NCI-H187 treated with DMSO at 0.1 percent for 48 hours (cell line): Measurements from ENCODE around the gene MYO3B.

Experiments used
- DNase-seq: peaks from one replicate; lab custom pipeline; 2025; lab: John Stamatoyannopoulos, UW

MYO3B gene

DNA sequence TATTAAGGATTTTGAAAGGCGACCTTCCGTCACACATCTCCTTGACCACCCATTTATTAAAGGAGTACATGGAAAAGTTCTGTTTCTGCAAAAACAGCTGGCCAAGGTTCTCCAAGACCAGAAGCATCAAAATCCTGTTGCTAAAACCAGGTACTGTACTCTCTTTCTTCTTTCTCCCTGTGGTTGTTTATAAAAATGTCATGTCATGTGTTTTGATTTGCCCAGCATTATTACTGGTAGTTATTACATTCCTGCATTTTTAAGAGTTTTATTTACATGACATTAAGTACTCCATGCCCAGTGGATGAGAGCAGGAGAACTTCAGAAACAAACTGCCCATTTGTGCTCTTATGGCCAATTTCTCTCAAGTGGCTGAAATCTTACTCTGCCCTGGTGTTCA, 191.3 kb downstream of the MYO3B start:
- no peak for DNase-seq

DNA sequence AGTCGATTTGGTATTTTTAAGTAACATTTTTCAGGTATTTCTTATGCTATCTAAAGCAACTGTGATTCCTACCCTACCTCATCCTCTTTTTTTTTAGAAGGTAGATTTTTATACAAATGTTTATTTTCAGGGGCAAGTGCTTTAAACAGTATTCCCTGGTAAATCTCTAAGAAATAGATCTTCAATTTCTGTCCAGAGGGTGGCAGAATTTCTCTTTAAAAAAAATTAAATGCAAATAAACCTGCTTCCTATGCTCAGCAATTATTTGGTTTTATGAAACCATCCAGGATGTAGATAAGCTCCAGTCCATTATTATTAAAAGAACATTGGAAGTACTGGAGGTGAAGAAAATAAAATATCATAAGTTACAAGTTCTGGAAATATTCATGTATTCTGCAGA, 191.9 kb downstream of the MYO3B start:
- DNase-seq, result no peak

DNA sequence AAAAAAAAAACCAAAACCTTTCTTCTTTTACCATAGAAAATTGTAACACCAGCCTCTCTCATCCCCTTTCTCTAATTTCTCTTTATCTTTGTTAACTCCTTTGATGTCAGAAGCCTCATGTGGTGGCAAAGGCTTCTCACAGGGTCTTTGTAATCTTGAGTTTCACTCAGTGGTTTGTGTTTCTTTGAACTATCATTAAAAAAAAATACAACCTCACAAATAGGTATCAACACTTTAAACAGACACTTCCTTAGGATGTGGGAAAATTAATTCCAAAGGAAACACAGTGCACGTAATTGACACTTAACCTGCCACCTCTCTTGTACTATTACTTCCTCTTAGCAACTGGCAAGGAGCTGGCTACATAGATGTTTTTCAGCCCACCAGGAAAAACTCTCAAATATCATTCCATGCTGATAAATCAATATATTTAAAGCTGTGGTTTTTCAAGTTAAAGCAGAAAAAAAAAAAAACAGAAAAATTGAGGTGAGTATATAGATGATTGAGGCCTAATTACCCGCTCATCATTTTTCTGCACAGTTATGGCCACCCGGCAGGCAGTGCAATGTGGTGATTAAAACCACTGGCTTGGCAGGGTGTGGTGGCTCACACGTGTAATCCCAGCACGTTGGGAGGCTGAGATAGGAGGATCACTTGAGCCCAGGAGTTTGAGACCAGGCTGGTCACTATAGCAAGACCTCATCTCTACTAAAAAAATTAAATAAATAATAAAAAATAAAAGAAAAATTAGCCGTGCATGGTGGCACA, 193.5 kb downstream of the MYO3B start:
- DNase-seq, result no peak

DNA sequence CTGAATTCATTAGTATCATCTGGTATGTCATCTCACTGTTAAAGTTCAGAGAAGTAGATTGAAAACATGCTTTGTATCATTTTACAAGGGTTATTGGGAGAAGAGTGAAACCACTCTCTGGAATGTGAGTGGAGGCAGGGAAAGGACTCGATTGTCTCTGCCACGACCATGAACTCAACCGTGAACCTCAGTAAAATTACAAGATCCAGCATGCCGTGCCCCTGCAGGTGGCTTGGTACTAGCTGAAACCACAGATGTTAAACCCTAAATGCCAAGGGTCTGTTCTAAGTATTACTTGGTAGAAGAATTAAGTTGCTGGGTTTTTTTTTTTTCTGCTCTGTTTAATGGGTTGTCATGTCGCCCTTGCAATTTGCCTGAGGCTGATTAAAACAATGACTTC, 197.2 kb downstream of the MYO3B start:
- DNase-seq, result no peak

DNA sequence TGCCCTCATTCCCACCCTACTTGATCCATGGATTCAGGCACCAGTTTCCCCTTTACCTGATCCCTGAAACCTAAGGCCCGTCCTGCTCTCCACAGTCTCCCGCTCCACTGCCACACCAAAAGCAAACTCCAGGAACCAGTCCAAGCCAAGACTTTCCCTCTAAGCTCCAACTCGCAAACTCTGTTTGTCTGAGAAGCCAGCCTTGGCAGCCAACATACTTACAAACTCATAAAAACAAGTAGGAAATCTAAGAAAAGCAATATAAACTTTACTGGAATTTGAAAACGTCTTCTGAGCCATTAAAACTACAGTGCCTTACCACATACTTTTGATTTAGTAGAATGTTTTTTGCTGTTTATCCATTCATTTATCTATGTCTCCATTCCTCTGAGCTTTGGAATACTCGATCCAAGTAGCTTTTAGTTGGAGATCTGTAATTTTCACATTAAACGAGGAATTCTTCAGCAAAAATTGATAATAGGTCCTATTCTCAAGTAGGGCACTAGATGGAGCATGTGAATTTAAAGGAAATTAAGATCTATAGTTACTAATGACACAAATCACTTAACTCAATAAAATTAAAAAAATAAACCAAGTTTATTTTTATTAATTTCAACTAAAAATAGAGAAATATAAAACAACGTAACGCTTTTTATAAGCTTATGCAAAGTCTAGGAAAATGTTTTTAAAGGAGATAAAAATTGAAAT, 199.7 kb downstream of the MYO3B start:
- DNase-seq, result no peak

DNA sequence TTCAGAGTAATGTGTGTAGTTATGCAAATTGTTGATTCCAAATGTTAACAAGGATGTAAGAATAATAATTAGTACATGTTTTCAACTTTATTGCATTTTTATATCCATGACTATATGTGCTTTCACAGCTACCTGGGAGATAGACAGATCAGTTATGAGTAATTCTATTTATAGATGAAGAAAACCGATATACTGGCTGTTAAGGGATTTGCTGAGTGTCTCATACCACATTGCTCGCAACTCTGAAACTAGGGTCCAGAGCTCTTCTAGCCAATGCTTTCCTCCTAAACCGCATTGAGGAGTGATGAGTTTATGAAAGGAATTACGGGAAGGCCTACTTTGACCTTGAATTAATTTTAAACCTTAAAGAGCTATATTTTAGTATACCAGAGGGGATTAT, 202.3 kb downstream of the MYO3B start:
- DNase-seq, result no peak

DNA sequence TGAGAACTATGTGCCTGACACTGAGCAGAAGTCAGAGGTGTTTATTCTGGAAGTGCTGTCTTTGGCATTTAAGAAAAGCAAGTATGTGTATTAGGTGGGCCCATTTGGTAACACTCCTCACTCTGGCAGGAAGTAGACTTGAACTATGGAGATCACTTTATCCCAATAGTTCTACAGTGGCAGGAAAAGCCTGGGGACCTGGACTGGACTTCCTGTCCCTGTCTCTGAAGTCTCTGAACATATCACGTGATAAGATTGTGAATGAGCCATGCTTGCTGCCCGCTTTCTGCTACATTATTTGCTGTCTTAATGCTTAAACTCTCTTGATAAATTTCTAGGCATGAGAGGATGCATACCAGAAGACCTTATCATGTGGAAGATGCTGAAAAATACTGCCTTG, 203.7 kb downstream of the MYO3B start:
- no peak for DNase-seq

DNA sequence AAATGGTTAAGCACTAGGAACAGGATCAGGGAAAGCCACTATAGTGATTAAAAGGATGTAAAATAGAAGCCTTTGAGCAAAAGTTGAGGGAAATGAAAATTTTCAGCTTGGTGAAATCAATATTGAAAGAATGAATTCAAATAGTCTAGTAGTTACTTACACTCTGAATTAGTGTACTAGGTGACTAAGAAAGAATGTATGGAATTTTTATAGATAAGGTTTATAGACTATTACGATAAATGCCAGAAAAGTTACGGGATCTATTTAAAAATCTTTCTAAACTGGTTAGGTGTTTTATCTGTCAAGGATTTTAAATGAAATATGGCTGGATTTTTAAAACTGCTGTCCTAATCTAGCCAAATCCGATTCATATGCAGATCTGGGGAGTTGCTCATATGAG, 208.6 kb downstream of the MYO3B start:
- DNase-seq, result no peak

DNA sequence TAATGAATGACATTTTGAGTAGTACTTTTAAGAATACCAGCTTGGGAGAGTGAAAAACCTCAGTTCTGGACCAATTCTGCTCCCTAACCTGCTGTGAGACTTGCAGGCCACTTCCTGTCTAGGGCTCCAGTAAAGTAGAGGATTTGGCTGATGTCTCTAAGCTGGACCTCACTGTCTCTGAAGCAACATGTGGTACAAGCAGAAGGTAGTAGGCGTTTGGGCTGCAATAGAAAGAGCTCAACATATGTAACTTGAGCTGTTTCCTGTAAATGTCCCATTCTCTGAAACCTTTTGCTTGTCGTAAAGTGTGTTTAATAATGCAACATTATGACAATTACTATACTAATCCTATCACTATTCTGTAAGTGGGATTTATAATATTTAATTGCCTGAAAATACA, 213.1 kb downstream of the MYO3B start:
- DNase-seq, result no peak

DNA sequence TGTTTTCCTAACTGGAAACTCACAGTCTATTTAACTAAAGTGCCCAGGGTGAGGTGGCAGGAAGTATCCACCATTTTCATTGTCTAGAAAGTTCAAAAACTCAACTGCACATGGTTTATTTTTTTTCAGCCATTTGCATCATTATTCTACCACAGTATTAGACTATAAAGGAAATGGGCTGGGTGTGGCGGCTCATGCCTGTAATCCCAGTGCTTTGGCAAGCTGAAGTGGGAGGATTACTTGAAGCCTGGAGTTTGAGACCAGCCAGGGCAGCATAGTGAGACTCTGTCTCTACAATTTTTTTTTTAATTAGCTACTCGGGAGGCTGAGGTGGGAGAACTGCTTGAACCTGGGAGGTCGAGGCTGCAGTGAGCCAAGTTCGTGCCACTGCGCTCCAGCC, 213.8 kb downstream of the MYO3B start:
- DNase-seq, result no peak

DNA sequence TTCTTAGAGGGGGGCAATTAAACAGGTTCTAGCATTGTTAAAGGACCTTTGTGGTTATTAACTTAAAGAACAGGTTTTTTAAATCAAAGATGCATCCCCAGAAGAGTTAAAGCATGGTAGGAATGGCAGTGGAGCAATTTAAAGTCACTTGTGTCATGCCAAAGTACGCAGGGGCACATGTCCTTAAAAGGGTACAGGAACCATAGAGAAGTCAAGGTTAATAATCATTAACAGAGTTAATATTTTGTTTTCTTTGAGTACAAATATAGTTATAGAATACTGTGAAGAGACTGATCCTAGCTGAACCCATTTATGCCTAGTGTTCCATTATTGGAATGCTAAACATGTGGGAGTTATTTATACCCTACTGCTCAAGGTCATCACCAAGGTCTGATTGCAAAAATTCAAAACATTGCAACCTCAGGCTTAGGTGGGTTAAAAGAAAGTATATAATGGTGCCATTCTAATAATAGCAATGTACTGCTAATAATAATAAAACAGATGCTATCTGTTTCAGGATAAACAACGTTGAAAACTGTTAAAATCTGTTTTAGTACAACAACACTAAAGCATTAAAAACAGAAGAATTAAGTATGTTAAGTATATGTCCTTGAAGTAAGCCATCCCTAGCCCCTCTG, 216.0 kb downstream of the MYO3B start:
- DNase-seq, result no peak

DNA sequence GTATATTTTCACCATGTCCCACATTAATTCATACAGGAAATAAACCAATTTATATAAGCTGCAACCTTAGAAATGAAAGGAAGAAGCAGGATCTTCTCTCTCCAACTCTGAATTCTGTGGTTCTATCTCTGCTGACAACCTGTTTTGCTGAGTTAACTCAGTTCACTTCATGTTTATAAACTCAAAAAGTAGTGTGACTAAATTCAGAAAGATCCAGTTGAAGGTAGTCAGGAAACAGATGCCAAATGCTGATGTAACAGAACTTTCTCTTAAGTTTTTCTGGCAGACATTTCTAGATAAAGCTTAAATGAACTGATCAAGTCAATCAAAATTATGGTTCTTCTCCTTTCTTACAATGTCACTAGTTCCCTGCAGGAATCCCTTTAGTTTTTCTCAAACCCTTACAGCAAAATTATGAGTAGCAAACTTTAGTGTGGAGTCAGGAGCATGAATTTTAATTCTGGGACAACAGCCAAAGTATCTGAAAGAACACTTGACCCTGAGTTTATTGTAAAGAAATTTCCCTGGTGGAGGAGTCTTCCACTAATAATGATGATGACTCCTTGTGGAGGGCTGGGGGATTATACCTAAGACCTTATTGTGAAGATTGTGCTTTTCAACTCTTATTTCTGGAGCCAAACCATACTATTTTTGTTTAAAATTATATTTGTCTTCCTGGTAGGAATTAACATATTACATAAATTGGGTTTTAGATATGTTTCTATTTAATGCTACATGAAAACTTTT, 216.9 kb downstream of the MYO3B start:
- no peak for DNase-seq

DNA sequence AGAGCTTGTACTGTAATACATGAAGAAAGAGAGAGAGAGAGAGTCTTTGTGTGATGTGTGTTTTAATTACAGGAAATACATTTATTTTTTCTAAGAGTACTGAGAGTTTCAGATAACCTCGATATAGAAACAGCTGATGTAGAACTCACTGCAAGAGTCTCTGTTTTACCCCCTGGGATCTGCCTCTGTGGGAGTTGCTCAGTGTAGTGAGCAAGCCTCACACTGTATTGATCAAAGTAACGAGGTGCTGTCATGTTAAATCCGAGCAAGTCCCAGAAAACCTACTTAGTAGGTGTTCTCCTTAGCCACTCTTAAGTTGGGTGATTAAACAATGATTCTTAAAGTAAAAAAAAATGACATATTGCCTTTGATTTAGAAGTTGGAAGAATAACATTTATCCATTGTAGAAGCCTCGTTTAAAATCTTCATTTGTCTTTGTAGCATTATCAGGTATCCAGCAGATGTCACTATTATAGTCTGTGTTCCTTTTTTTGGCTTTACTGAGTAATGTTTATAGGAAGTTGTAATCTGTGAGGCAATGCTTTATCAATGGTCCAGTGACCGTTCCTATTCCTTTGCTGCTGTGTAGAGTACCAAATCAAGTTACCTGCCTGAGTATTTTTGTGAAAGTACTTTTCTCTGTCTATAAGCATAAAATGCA, 219.0 kb downstream of the MYO3B start:
- DNase-seq, result no peak

DNA sequence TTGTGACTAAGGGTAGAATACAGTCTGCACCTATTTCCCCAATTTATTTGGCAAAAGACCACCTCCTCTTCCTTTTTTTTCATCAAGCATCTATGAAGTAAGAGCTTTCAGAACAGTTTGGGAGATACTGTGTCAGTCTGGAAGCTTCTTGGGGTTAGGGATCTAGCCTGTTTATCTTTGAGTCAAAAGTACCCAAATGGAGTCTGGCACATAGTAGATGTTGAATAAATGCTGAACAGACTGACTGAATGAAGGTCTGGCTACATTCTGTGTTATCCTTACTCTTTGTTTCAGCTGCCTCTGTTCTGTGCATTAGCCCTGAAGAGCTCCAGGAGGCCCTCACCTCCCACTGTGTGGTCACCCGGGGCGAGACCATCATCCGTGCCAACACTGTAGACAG, 223.2 kb downstream of the MYO3B start:
- DNase-seq, result no peak

DNA sequence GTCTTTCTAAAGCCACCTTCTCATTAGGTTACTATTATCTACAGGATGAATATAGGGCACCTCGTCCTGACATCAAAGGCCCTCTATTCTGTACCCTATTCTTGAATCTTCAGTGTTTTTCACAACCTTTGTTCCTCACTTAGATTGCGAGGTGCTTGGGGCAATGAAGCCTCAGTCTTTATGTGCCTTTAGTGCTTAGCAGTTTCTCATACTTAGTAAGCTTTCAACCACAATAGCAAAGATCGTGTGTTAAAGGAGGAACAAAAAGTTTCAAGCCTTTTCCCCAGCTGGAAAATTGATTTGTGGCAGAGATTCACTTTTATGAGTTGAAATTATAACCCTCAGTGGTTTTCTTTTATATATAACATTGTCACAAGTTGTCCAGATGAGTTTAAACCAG, 226.9 kb downstream of the MYO3B start:
- DNase-seq, result no peak

DNA sequence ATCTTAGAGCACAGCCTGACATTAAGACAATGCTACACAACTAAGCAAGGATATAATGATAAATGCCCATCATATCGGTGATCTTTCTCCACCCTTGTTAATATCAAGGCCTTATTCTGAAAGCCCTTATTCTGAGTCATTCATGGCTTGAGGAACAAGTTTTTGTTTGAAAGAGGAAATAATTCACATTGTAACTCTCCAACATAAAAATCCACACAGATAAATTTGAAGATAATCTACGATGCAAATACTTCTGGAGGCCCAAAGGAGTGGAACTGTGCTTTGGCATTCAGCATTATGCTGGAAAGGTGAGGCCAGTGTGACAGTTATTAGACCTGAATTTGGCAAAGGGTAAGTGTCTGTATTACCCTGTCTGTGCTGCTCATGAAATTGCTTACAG, 227.4 kb downstream of the MYO3B start:
- no peak for DNase-seq

DNA sequence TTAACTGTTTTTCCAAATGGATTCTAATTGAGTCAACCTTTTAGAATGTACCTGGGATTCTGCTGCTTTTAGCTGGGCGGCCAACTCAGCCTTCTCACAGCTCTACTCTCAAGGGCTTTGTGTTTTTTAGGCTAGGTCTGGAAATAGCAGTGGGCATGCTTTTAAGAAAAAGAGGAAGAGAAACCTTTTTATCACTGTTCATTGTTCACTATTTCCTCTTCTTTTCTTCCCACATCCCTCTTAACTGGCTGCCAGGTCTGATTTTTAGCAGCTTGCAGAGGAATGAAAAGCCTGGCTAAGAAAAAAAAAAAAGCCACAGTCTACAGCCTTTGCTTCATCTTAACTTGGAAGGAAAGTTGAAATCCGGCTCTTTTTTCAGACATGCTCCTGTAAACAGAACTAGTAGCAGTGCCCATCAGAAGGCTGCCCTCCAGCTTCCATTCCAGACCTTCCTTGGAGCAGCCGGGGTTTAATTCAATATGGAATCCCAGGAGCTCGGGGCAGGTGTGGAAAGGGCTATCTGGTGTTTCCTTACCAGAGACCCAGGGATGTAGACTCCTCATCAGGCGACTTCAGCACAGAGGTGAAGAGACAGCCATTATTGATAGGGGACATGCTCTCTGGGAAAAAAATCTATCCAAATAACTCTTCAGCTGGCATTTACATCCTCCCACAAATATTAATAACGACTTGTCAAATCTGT, 230.7 kb downstream of the MYO3B start:
- no peak for DNase-seq

DNA sequence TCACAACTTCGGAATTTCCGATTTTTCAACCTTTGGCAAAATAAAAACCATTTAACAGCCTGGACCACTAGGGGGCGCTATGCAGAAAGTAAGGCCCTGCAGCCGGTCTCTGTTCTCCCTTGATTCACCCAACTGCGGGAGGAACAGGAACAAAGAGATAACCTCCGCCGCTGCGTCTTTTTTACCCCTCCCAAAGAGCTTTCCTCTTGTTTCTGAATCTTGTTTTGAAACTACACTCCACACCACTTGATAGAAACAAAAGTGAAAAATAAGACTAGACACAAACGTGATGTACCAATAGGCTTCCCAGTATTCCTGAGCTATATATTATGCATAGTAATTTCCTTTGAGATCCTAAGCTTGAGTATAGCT, 231.2 kb downstream of the MYO3B start:
- DNase-seq, result no peak

DNA sequence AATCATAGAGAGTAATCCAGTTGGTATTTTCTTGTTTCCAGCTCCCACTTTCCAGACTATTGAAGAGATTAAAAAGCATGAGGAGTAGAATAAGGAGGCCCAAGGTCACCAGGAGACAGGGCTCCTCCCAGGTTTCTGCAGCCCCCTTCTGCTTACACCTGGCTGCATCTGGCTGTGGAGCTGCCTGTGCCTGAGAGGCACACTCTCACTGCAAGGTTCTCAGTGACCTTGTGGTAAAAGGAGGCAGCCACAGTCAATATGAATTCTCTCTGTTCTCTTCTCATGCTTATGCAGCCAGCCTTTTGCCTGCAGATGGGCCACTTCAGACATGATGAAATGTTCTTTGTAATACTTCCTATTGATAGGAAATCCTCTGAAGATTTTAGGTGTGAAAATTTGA, 233.7 kb downstream of the MYO3B start:
- no peak for DNase-seq

DNA sequence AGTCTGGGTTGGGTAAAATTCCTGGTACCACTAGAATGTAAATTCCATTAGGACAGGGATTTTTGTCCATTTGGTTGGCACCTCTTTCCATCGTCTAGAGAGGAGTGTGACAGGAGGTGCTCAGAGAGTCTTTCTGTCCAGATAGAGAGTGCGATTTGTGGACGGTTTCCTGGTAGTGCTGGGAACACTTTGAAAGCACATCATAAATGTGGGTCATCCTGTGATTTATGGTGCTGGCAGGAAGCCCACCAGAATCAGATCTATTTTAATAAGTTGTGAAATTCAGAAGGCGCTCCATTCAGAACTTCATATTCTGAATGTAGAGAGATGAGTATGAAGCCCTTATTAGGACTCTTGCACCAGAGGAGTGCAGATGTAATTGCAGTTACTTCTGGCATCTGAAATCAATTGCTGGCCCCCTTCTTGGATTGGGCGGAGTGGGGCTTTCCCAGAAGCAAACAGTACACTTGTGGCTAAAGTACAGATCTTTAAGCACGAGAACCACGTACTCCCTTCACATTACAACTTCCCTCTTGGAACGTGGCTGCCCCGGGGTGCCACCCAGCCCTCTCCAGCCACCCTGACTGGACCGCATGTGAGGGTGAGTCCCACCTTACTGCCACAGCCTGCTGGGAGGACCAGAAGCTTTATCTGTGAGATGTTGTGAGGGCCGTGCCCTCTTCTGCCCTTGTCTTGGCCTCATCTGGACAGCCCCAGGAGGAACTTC, 243.2 kb downstream of the MYO3B start:
- no peak for DNase-seq

DNA sequence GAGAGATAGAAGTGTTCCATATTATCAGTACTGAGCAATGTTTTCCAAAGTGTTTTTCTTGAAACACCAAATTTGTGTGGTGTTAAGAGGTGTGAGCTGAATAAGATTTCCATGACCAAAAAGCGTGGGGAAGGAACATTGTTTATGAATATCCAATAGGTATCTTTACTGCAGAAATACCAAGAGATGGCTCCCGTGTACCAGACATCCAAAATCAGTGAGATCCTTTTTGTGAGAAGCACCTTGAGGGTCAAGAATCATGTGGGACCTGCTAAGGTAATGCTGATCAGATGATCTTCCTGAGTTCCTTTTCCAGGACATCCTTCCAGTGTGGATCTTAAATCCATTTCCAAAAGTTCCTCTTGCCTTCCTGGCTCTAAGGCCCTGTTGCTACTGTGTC, 246.0 kb downstream of the MYO3B start:
- DNase-seq, result no peak
